NCI-H1092 treated with DMSO at 0.1 percent for 48 hours (cell line): ENCODE measurements around the gene ANGPTL8.

Experiments used
- DNase-seq: peaks from one replicate; lab custom pipeline; 2025; lab: John Stamatoyannopoulos, UW

ANGPTL8 gene

DNA sequence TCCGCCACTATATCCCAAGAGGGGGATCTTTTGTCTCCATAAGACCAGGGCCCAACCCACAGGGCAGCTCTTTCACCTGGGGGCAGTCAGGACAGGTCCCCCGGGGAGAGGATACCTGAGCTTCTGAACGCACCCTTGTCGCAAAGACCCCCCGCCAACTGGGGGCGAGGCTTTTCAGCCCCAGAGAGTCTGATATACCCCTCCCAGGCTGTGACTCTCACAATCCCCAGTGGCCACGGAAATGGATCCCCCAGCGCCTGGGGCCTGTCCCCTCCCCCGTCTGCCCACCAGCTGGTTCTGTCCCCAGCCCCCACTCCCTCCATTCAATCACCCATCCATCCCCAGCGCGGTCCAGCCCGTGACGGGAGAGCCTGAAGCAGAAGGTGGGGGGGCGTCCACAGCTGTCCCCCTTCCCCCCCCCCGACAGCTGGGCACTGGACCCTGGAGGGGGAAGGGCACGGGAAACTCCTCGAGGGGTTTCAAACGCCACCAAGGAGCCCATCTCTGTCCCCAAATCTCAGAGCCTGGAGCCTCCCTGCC, 22.1 kb downstream of the ANGPTL8 start:
- DNase-seq, result no peak

DNA sequence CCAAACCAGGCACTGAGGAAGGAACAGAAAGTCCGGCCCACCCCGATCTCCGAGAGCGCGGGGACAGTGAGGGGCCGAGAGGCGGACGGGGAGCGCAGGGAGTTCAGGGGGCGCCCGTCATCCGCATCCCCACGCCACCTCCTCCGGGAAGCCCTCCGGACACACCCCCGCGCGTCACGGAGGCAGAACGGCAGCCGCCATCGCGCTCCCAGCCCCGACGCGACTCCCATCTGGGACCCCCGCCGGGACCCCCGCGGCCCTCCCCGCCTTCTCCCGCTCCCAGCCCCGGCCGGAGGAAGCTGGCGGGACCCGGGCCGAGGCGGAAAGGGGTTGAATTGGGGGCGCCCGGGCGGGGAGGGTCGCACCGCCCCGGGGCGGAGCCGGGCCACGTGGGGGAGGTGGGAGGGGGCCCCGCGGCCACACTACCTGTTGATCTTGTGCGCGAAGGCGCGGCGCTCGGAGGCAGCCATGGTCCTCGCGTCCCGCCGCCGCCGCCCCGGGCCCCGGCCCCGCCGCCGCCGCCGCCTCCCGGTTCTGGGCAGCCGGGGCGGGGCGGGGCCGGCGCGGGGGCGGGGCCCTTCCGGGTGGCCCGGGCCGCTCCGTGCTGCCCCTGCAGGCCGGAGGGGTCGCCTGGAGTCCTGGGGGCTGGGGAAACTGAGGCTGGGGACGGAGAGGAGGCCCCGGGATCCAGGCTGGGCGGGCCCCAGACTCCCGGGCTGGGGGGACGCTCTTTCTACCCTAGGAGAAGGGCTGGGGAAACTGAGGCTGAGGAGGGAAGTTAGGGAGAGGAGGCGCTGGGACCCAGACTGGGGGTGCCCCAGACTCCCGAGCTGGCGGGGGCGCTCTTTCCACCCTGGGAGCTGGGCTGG, 22.8 kb downstream of the ANGPTL8 start, which contains the start of gene DOCK6:
Gene DOCK6, minus strand, starts transcription at position 554 of the 869 bp plus-strand sequence. Its CDS starts 84 bp downstream, at position 470.
- DNase-seq, result no peak

DNA sequence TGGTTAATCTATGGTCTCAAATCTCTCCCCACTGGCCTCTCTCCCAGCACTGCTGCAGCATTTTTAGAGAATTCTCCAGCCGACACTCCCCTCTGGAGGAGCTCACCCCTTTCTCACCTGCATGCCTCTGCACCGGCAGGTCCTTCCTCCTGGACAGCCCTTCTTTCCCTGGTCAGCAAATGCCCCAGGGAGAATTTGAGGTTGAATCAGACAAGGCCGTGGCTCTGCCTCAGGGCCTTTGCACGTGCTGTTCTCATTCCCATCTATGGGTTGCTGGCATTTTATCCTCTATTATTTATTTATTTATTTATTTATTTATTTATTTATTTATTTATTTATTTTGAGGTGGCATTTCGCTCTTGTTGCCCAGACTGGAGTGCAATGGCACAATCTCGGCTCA, 24.3 kb downstream of the ANGPTL8 start:
- DNase-seq, result no peak

DNA sequence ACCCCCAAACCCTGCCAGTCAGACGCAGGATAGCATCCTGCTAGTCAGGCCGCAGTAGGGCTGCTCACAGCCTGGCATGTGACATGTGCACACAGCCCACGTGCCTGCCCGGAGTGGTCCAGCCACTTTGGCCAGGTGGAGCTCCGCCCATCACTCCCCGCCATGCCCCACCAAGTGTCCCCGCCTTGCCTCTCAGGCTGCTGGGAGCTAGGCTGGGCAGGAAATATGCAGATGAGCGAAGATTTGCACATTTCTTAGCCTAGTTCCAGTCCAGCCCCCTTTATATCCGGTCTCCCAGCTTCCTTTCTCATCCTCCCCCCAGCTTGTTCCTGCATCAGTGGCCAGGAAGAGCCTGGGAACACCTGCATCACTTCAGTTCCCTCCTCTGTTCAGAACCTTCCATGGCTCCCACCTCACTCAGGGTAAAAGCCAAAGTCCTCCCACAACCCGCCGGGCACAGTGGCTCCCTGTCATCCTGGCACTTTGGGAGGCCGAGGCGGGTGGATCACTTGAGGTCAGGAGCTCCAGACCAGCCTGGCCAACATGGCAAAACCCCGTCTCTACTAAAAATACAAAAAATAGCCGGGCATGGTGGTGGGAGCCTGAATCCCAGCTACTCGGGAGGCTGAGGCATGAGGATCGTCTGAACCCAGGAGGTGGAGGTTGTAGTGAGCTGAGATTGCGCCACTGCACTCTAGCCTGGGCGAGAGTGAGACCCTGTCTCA, 25.2 kb downstream of the ANGPTL8 start:
- no peak for DNase-seq

DNA sequence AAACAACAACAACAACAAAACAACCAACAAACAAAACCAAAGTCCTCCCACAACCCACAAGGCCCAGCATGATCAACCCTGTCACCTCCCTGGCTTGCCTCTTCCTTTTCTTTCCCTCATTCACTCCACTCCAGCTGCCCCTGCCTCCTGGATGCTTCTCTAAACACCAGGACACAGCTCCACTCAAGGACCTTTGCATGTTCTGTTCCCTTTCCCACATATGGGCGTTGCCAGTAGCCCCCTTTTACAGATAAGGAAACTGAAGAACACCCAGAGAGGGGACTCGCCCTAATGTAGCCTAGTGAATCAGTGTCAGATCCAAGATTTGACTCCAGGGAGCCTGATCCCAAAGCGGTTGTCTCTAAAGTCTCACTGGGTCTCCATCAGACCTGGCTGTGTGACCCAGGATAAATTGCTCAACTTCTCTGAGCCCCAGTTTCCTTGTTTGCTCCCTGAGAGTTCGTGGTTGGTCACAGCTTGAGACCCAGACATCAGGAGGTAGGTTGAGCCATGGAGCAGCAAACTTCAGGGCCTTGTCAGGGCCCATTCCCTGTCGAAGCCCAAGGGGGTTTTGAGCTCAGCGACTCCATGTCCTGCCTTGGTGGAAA, 25.9 kb downstream of the ANGPTL8 start:
- DNase-seq, result no peak

DNA sequence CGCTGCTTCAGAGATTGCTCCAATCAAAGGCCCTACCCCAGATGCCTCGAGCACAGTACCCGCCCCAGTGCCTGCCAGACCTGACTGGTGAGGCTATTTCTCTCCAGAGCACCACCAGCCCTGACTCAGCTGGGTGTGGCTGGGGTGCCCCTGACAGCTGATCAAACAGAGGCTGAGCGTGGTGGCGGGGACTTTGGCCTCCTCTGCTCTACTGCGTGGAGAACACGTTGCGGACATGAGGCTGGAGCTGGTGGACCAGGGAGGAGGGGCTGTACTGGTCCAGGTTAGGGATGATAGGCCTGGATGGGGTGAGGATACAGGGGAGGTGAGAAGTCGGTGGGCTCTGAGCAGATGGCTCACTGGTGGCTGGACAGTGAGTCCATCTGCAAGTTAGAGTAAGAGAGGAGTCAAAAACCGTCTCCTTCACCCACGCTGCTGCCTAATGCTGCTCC, 26.4 kb downstream of the ANGPTL8 start:
- DNase-seq, result peak; percentile 14

DNA sequence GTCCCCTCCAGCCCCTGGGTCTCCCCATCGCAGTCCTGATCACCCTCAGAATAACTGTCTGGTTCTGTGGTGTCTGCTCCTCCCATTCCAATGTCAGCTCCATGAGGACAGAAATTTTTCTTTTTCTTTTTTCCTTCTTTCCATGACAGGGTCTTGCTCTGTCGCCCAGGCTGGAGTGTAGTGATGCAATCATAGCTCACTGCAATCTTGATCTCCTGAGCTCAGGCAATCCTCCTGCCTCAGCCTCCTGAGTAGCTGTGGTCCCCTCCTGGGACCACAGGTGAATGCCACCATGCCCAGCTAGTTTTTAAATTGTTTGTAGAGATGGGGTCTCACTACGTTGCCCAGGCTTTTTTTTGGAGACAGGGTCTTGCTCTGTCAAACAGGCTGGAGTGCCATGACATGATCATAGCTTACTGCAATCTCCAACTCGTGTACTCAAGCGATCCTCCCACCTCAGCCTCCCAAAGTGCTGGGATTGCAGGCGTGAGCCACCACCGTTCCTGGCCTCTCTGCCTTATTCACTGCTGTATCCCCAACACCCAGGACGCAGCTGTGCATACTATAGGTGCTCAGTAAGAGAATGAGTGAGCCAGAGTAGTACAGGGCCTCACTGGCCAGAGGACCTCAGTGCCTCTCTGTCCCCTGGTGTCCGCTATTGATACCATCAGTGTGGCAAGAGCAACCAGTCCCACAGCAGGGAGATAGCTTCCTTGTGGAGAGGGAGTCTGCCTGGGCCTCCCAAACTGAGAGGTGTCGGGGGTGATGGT, 28.1 kb downstream of the ANGPTL8 start:
- no peak for DNase-seq

DNA sequence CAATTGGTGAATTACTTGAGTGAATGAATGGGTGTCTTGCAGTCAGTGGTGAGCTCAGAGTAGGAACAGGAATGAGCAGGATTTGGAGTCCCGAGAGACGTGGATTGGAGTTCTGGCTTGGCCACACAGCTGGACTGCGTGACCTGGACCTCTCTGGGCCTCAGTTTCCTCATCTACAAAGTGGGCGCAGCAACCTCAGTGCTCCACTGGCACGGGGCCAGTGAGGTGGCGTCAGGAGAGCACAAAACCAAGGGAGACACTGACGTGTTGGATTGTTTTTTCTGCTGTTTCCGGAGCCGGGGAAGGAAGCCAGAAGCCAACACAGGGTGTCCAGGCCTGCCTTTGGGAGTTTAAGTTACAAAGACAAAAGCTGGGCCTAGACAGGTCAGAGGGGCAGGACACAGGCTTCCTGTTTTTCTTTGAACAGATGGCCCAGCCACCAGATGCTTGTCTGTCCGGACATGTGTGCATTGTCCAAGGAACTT, 29.4 kb downstream of the ANGPTL8 start:
- DNase-seq, result no peak

DNA sequence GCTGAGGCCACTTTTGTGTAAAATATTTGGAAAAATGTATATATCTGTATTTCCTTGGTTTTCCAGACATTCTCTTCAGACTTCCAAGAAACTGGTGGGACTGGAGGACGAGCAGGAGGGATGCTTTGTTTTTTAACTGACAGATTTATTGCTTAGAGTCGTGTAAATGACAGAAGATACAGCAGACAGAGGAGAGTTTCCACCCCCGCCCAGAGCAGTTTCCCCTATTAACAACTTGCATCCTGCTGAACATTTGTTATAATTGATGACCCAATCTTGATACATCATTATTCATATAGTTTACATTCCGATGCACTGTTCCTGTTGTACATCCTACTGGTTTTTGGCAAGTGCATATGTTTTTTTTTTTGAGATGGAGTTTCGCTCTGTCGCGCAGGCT, 30.0 kb downstream of the ANGPTL8 start:
- DNase-seq, result no peak

DNA sequence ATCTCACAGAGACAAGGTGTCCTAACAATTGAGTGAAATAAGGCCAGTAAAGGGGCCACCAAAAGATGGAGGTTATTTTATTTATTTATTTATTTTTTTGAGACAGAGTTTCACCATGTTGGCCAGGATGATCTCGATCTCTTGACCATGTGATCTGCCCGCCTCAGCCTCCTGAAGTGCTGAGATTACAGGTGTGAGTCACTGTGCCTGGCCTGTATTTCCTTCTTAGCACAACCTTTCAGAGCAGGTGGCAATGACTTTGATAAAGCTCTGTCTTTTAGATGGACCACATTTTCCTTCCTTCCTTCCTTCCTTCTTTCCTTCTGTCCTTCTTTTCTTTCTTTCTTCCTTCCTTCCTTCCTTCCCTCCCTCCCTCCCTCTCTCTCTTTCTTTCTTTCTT, 33.9 kb downstream of the ANGPTL8 start:
- DNase-seq, result no peak

DNA sequence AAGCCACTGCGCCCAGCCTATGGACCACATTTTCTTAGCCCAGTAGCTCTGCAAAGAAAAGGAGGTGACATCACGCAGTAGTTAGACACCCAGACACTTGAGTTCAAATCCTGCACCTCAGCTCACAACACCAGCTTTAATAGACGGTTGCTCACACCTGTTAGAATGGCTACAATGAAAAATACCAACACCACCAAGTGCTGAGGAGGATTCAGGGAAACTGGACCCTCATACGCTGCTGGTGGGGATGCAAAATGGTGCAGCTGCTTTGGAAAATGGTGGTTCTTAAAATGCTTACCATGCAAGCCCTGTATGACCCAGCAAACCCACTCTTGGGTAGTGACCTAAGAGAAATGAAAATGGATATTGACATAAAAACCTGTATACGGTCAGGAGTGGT, 34.6 kb downstream of the ANGPTL8 start:
- DNase-seq, result no peak

DNA sequence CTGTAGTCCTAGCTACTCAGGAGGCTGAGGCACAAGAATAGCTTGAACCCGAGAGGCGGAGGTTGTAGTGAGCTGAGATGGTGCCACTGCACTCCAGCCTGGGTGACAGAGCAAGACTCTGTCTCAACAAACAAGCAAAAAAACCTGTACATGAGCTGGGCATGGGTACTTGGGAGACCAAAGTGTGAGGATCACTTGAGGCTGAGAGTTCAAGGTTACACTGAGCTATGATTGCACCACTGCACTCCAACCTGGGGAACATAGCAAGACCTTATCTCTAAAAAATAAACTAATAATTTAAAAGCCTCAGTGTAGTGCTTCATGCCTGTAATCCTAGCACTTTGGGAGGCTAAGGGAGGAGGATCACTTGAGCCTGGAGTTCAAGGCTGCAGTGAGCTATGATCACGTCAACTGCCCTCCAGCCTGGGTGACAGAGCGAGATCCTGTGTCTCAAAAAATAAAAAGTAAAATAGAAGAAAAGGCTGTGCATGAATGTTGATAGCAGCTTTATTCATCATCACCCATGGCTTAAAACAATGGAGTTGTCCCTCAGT, 35.2 kb downstream of the ANGPTL8 start:
- no peak for DNase-seq

DNA sequence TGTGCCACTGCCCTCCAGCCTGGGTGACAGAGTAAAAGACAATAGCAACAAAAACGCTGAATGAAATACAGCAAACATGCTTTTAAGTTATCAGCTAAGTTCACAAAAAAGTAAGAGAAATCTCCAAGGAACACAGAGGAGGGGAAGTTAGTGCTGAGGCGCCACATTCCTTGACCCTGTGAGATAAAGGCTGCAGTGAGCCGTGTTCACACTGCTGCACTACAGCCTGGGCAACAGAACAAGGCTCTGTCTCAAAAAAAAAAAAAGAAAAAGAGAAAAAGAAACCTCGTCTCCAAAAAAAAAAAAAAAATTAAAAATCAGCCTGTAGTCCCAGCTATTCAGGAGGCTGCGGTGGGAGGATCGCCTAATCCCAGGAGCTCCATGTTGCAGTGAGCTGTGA, 39.3 kb downstream of the ANGPTL8 start:
- no peak for DNase-seq

DNA sequence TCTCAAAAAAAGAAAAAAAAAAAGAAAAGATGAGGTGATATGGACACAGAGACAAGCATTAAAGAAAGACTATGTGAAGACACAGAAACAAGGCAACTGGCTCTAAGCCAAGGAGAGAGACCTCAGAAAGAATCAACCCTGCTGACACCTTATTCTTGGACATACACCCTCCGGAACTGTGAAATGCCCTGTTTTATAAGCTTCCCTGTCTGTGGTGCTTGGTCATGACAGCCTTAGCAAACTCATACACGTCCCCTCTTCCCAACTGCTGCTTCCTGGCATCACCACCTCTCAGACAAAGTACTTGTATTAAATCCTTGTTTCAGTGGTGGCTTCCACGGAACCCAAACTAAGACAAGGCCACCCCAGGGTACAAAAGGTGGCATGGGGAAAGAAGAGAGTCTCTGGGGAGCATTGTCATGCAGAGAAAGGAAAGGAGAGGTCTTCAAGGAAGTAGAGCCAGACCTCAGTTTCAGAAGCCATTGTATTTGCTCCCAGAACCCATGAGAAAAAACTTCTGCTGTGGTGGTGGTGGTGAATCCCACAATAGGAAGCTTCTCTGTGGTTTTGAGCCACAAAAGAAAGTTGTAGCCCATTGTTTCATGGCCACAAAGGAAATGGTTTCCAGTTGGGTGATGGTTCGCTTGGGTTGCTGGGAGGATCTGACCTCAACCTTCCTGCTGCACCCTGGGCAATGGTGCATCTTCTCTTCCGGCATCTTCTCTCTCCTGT, 40.3 kb downstream of the ANGPTL8 start:
- DNase-seq, result no peak

DNA sequence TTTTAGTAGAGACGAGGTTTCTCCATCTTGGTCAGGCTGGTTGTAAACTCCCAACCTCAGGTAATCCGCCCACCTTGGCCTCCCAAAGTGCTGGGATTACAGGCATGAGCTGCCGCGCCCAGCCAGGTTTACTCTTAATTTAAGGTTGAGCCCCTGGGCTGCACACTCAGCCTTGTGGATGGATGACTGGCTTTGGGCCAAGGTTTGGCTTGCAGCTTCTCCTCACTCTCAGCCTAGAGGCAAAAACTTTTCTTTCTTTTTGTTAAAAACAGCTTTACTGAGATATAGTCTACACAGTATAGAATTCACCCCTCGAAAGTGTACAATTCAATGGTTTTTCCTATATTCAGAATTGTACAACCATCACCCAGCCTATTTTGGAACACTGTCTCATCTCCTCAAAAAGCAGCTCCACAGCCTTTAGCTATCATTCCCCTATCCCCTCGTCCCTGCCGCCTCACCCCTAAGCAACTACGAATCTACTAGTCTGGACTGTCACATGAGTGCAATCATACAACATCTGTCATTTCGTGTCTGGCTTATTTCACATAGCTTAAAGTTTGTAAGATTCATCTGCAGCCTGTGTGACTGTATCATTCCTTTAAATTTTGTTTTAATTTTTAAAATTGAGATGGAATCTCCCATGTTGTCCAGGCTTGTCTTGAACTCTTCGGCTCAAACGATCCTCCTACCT, 42.1 kb downstream of the ANGPTL8 start:
- DNase-seq, result no peak

DNA sequence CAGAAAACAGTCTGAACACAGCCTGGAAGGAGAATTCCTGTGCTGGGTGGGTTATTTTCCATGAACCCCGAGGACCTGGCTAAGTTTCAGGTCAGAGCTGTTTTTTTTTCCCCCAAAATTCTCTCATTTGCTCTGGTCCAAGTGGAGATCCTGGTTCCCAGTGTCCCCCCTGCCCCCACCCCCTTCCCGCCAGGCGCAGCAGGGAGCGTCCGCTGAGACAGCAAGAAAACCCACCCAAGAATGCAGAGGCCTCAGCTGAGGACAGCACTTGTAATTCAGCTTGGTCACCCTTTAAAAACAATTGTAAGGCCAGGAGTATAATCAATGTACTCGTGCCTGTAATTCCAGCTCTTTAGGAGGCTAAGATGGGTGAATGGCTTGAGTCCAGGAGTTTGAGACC, 45.1 kb downstream of the ANGPTL8 start:
- DNase-seq, result no peak

DNA sequence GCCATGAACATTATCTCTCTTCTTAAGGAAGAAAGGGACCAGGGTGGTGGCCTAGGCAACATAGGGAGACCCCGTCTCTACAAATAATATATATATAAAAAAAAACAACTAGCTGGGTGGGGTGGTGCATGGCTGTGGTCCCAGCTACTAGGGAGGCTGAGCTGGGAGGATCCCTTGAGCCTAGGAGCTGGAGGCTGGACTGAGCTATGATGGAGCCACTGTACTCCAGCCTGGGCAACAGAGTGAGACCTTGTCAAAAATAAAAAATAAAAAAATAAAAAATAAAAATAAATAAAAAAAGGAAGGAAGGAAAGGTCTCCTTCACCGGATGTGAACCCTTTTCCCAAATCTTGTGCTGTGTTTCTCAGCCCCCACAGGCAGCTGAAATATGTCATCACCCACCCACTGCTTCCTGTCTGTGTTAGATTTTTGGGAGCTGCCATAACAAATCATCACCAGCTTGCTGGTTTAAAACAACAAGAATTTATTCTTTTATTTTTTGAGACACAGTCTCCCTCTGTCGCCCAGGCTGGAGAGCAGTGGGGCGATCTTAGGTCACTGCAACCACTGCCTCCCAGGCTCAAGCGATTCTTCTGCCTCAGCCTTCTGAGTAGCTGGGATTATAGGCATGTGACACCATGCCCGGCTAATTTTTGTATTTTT, 47.0 kb downstream of the ANGPTL8 start:
- DNase-seq, result no peak

DNA sequence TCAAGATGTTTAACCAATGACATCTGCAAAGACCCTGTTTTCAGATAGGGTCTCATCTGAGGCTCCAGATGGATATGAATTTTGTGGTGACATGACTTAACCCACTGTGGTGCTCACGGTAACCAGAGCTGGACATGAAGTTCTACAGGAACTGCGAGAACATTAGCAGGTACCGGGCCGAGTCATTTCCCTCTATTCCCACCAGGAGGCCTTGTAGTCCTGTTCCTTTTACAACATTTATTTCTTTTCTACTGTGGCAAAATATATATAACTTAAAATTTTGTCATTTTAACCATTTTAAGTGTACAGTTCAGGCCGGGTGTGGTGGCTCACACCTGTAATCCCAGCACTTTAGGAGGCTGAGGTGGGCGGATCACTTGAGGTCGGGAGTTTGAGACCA, 48.9 kb downstream of the ANGPTL8 start:
- DNase-seq, result no peak

DNA sequence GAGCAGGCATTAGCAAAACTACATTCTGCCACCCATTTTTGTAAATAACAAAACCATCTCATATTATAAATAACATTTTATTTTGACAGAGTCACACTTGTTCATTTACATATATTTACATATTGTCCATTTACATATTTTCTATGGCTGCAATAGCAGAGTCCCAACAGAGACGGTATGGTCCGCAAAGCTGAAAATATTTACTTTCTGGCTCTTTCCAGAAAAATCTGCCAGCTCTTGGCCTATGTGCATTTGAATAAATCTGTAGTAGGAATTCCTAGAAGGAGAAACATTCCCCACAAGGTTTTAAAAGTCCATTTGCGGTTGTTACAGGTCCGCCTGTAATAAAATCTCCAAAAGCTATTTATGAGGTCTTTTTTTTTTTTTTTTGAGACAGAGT, 50.8 kb downstream of the ANGPTL8 start:
- no peak for DNase-seq
